ENCODE results near the gene HFE.

DNA sequence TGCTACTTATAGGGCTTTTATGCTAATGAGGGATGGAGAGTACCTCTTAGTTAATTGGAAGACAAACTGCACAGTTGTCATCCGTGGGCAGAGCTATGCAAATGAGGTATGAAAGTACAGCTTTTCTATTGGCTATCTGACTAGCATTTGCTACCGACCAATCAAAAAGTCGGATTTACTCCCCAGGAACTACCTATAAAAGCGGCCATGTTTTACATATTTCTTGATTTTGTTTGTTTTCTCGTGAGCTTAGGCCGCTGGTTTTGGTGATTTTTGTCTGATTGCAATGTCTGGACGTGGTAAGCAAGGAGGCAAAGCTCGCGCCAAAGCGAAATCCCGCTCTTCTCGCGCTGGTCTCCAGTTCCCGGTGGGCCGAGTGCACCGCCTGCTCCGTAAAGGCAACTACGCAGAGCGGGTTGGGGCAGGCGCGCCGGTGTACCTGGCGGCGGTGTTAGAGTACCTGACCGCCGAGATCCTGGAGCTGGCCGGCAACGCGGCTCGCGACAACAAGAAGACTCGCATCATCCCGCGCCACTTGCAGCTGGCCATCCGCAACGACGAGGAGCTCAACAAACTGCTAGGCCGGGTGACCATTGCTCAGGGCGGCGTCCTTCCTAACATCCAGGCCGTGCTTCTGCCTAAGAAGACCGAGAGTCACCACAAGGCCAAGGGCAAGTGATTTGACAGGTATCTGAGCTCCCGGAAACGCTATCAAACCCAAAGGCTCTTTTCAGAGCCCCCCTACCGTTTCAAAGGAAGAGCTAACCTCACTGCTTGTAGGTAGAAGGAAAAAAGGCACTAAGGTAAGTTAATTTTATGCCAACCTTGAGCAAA, 36.9 kb downstream of the HFE start:
- TF ChIP-seq, protein P1, sequence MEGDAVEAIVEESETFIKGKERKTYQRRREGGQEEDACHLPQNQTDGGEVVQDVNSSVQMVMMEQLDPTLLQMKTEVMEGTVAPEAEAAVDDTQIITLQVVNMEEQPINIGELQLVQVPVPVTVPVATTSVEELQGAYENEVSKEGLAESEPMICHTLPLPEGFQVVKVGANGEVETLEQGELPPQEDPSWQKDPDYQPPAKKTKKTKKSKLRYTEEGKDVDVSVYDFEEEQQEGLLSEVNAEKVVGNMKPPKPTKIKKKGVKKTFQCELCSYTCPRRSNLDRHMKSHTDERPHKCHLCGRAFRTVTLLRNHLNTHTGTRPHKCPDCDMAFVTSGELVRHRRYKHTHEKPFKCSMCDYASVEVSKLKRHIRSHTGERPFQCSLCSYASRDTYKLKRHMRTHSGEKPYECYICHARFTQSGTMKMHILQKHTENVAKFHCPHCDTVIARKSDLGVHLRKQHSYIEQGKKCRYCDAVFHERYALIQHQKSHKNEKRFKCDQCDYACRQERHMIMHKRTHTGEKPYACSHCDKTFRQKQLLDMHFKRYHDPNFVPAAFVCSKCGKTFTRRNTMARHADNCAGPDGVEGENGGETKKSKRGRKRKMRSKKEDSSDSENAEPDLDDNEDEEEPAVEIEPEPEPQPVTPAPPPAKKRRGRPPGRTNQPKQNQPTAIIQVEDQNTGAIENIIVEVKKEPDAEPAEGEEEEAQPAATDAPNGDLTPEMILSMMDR (IDR thresholded peaks at IDR 0.05) = no peak
- TF ChIP-seq EP300 (IDR thresholded peaks at IDR 0.05) (peak in 1 of 4 donors; percentile 22), POLR2A (IDR thresholded peaks at IDR 0.05) (peak; percentile 99), POLR2AphosphoS5 (IDR thresholded peaks at IDR 0.05) (peak; percentile 100)

All from sigmoid colon (tissue), 4 donors.